HL-60 (cell line): Measurements from ENCODE around the gene DERA.

Source experiments
- DNase-seq, 2 experiments: peaks; one replicate each; pipeline ENCODE4 v3.0.0-alpha.2; 2010 to 2020; ENCODE audit warnings: low read depth in 1 of 2, low spot score in 1 of 2
- H3K27ac ChIP-seq: fragments of 250-450 bp; sonication (Bioruptor Pico); replicated peaks from 2 replicates; pipeline ENCODE4 v1.5.1; 2020; ENCODE audit warnings: mild to moderate bottlenecking, moderate library complexity
- H3K27me3 ChIP-seq: fragments of 250-450 bp; sonication (Bioruptor Pico); 2 replicates; pipeline ENCODE4 v1.5.1; 2021; ENCODE audit warnings: mild to moderate bottlenecking, moderate library complexity; ENCODE audit not compliant: insufficient read depth, poor library complexity, severe bottlenecking
- H3K4me3 ChIP-seq: replicated peaks from 2 replicates; pipeline ENCODE4 v1.5.1; 2011; ENCODE audit warnings: mild to moderate bottlenecking, control low read depth, low read length; ENCODE audit not compliant: insufficient read depth
- CTCF ChIP-seq: IDR thresholded peaks from one replicate; pipeline ENCODE4 v1.5.1; 2011; ENCODE audit warnings: low read length, control low read depth, inconsistent platforms; ENCODE audit not compliant: insufficient read depth
- GABPA ChIP-seq: IDR thresholded peaks from 2 replicates; pipeline ENCODE4 v1.6.1; 2012; ENCODE audit warnings: low read depth
- POLR2AphosphoS5 ChIP-seq: IDR thresholded peaks from 2 replicates; pipeline ENCODE4 v1.6.1; 2012; ENCODE audit warnings: low read depth
- REST ChIP-seq: IDR thresholded peaks from 2 replicates; pipeline ENCODE4 v1.6.1; 2012; ENCODE audit warnings: low read depth; ENCODE audit not compliant: insufficient replicate concordance
- SPI1 ChIP-seq: IDR thresholded peaks from 2 replicates; pipeline ENCODE4 v1.6.1; 2012; ENCODE audit warnings: low read depth, mild to moderate bottlenecking, borderline replicate concordance

The DERA gene

DNA sequence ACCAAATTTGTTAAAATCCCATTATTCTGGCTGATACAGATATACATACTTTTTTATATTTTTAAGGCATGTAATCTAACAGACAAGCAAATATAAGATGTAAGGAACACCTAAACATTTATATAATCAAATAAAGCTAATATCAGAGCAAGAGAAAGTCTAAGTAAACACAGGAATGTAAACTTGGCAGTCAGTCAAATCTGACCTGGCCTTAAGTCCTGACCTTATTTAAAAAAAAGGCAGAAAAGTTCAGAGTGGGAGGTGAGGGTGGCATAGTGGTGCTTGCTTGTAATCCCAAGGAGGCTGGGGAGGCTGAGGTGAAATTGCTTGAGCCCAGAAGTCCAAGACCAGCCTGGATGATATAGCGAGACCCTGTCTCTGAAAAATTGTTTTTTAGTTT, 152.6 kb downstream of the DERA start:
- Histone ChIP-seq H3K27me3 (no peaks in the 10 kb centered on the region), H3K4me3 (no peak overlapping the region), H3K27ac (no peak overlapping the region)
- TF ChIP-seq SPI1, result no peak
- TF ChIP-seq CTCF, result no peak
- TF ChIP-seq REST, result no peak
- TF ChIP-seq GABPA, result no peak
- no peak for TF ChIP-seq POLR2AphosphoS5
- DNase-seq, result no peak

DNA sequence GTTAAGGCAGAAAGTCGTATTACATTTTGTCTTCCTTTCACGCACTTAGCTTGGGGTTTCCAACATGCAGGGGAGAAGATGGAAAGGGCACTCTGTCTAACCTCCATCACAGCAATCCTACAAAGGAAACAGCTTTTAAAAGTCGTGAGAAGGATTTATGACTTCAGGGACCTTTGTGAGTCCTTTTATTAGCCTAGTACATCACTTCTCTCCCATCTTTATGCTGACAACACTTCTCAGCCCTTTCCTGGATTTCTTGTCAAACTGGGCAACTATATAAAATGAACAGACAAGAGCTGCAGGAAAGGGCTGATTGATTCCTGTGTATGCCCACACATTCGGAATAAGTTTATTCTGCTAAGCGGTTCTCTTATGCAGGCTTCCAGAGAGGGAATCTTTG, 159.0 kb downstream of the DERA start:
- H3K27ac ChIP-seq, result no peak overlapping the region
- no peaks in the 10 kb centered on the region for H3K27me3 ChIP-seq
- TF ChIP-seq GABPA, result no peak
- TF ChIP-seq REST, result no peak
- no peak for TF ChIP-seq POLR2AphosphoS5
- no peak for TF ChIP-seq SPI1
- TF ChIP-seq CTCF, result no peak
- DNase-seq, result no peak
- H3K4me3 ChIP-seq, result no peak overlapping the region

DNA sequence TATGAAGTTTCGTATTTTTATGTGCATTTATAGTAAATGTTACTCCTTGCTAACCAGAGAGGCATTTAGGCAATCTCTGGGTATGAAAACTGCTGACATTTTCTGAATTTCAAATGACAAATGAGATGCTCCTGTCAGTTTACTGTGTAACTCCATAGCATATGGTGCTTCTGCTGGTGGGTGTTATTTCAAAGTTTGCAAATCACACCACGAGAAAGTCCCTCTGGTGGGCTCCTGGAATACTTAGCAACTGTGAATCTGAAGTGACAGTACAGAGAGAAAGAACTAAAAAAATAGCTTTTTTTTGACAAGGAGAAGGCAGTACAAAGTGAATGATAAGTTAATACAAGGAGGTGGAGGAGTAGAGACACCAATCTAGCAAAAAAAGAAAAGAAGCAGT, 161.5 kb downstream of the DERA start:
- DNase-seq, result no peak

More for the DNA sequence above, 161.5 kb downstream of the DERA start:
- no peak overlapping the region for H3K4me3 ChIP-seq
- no peak for TF ChIP-seq POLR2AphosphoS5
- TF ChIP-seq GABPA, result no peak
- no peak for TF ChIP-seq SPI1
- TF ChIP-seq REST, result no peak
- TF ChIP-seq CTCF, result no peak
- H3K27ac ChIP-seq, result no peak overlapping the region
- H3K27me3 ChIP-seq, result no peaks in the 10 kb centered on the region
